ENCODE results near the gene CUL9. TPM values are rescaled to one million over a fixed set of nuclear protein-coding genes. Genes with fewer than 3 reads are reported as not detected.

CUL9 gene
- total RNA-seq, 1 experiment from 2014 or later = 6.6 TPM

GRCh38 chr6:43271103-43271815, 89.3 kb downstream of the CUL9 start:
- DNase-seq (ENCODE audit: low read depth) = no peak

- DNase-seq (ENCODE audit: low read depth) = no peak
Observed at GRCh38 chr6:43271944-43272343, 89.9 kb downstream of the CUL9 start.

GRCh38 chr6:43273707-43274106, 91.7 kb downstream of the CUL9 start:
- DNase-seq (ENCODE audit: low read depth) = no peak

Other genes starting within 250 kb of the CUL9 start
- gene GNMT, start 221.4 kb upstream of the CUL9 start, total RNA-seq (2014; rRNA removed; shearing (Covaris generic)) = 0.12 TPM in 1 of 2 replicates, not detected in the other
- 16.5 and 18.1 TPM in 2 replicates for gene PEX6, start 203.0 kb upstream of the CUL9 start, total RNA-seq (2014; rRNA removed; shearing (Covaris generic))
- 81.0 and 98.6 TPM in 2 replicates for gene PPP2R5D, start 197.6 kb upstream of the CUL9 start, total RNA-seq (2014; rRNA removed; shearing (Covaris generic))
- 131 and 184 TPM in 2 replicates for gene MEA1, start 168.2 kb upstream of the CUL9 start, total RNA-seq (2014; rRNA removed; shearing (Covaris generic))
- 69.3 and 89.0 TPM in 2 replicates for gene KLHDC3, start 167.9 kb upstream of the CUL9 start, total RNA-seq (2014; rRNA removed; shearing (Covaris generic))
- gene RRP36, start 160.6 kb upstream of the CUL9 start, total RNA-seq (2014; rRNA removed; shearing (Covaris generic)) = 117 and 148 TPM in 2 replicates
- gene CUL7, start 128.3 kb upstream of the CUL9 start, total RNA-seq (2014; rRNA removed; shearing (Covaris generic)) = 16.5 and 18.2 TPM in 2 replicates
- gene MRPL2, start 122.8 kb upstream of the CUL9 start, total RNA-seq (2014; rRNA removed; shearing (Covaris generic)) = 50.0 and 54.3 TPM in 2 replicates
- gene KLC4, start 122.6 kb upstream of the CUL9 start, total RNA-seq (2014; rRNA removed; shearing (Covaris generic)) = 9.4 and 12.3 TPM in 2 replicates
- gene PTK7, start 105.9 kb upstream of the CUL9 start, total RNA-seq (2014; rRNA removed; shearing (Covaris generic)) = 59.6 and 66.4 TPM in 2 replicates
- gene SRF, start 10.9 kb upstream of the CUL9 start, total RNA-seq (2014; rRNA removed; shearing (Covaris generic)) = 10.7 and 16.7 TPM in 2 replicates
- 50.3 and 74.5 TPM in 2 replicates for gene DNPH1, start 47.3 kb downstream of the CUL9 start, total RNA-seq (2014; rRNA removed; shearing (Covaris generic))
- gene TTBK1, start 61.3 kb downstream of the CUL9 start, total RNA-seq (2014; rRNA removed; shearing (Covaris generic)) = not detected in 2 replicates
- gene SLC22A7, start 116.1 kb downstream of the CUL9 start, total RNA-seq (2014; rRNA removed; shearing (Covaris generic)) = not detected in 2 replicates
- not detected in 2 replicates for gene CRIP3, start 126.6 kb downstream of the CUL9 start, total RNA-seq (2014; rRNA removed; shearing (Covaris generic))
- 8.0 and 10.9 TPM in 2 replicates for gene ZNF318, start 187.5 kb downstream of the CUL9 start, total RNA-seq (2014; rRNA removed; shearing (Covaris generic))
- gene ABCC10, start 245.3 kb downstream of the CUL9 start, total RNA-seq (2014; rRNA removed; shearing (Covaris generic)) = 12.0 and 12.2 TPM in 2 replicates

Data from RPMI7951 (cell line).